Caco-2 (cell line): Measurements from ENCODE around the gene GALNTL6. TPM values are rescaled to one million over a fixed set of nuclear protein-coding genes. Genes with fewer than 3 reads are reported as not detected.

Source experiments
- BruUV-seq: library from RNA; stranded (reverse); fragments of 400-500 nt; replicated peaks from 2 replicates; lab custom pipeline; 2021; lab: Mats Ljungman, UMichigan
- CTCF ChIA-PET: fragments of 300-600 bp; sonication (Branson Sonifier 250); formaldehyde crosslinking; loops from one replicate; lab custom pipeline; 2022; ENCODE audit warnings: antibody characterized with exemption; lab: Charles Lee
- POLR2A ChIA-PET: fragments of 300-600 bp; sonication (Branson Sonifier 250); formaldehyde crosslinking; loops from one replicate; lab custom pipeline; 2022; ENCODE audit warnings: antibody characterized with exemption; lab: Charles Lee
- DNase-seq, 2 experiments: peaks; one replicate each; pipeline versions ENCODE4 v3.0.0 to v3.0.0-alpha.2; 2020 to 2022
- H3K27me3 ChIP-seq: replicated peaks from 2 replicates; pipeline ENCODE4 v1.6.0; 2011; ENCODE audit warnings: low read length; ENCODE audit not compliant: control insufficient read depth, insufficient read depth
- H3K36me3 ChIP-seq: 2 replicates; pipeline ENCODE4 v1.5.1; 2011; ENCODE audit warnings: low read length; ENCODE audit not compliant: control insufficient read depth, insufficient read depth
- H3K4me1 ChIP-seq: fragments of 250-450 bp; sonication (Bioruptor Pico); 2 replicates; pipeline ENCODE4 v1.5.1; 2020; ENCODE audit warnings: mild to moderate bottlenecking
- H3K4me3 ChIP-seq: 2 replicates; pipeline ENCODE4 v1.5.1; 2011; ENCODE audit warnings: low read depth, mild to moderate bottlenecking, control low read depth, low read length
- H3K9me3 ChIP-seq: fragments of 250-450 bp; sonication (Bioruptor Pico); 2 replicates; pipeline ENCODE4 v1.5.1; 2020; ENCODE audit warnings: mild to moderate bottlenecking, moderate library complexity
- H3K27ac Mint-ChIP-seq: one replicate; pipeline ENCODE4 v1.8.0; 2022; ENCODE audit warnings: mixed read lengths; ENCODE audit not compliant: unreplicated experiment
- H3K27me3 Mint-ChIP-seq: one replicate; pipeline ENCODE4 v1.8.0; 2022; ENCODE audit warnings: mixed read lengths; ENCODE audit not compliant: insufficient read depth, unreplicated experiment
- H3K36me3 Mint-ChIP-seq: one replicate; pipeline ENCODE4 v1.8.0; 2022; ENCODE audit warnings: mild to moderate bottlenecking, mixed read lengths; ENCODE audit not compliant: insufficient read depth, unreplicated experiment
- H3K4me1 Mint-ChIP-seq: one replicate; pipeline ENCODE4 v1.8.0; 2022; ENCODE audit warnings: low read depth, mixed read lengths; ENCODE audit not compliant: unreplicated experiment
- H3K4me3 Mint-ChIP-seq: one replicate; pipeline ENCODE4 v1.8.0; 2022; ENCODE audit warnings: mild to moderate bottlenecking, moderate library complexity, mixed read lengths; ENCODE audit not compliant: unreplicated experiment
- H3K9me3 Mint-ChIP-seq: one replicate; pipeline ENCODE4 v1.8.0; 2022; ENCODE audit warnings: mixed read lengths; ENCODE audit not compliant: unreplicated experiment
- CTCF ChIP-seq, 2 experiments: fragments of 200-600 bp in 1 of 2; IDR thresholded peaks; 1 replicate in 1 of 2; 2 replicates in 1 of 2; pipeline versions ENCODE4 v1.5.1 to v1.8.0; 2011 to 2022; ENCODE audit warnings: antibody characterized with exemption in 1 of 2, control low read depth in 1 of 2, inconsistent platforms in 1 of 2, low read depth in 1 of 2, low read length in 1 of 2, mild to moderate bottlenecking in 1 of 2, moderate library complexity in 1 of 2; ENCODE audit not compliant: insufficient read depth in 1 of 2, severe bottlenecking in 1 of 2, unreplicated experiment in 1 of 2
- intact Hi-C: fragments of 100-400 bp; cut with micrococcal nuclease; formaldehyde crosslinking; loops from one replicate; pipeline ENCODE4 v1.10.0; 2022; ENCODE audit not compliant: unreplicated experiment
- total RNA-seq: library from RNA; stranded (reverse); gene quantifications from 2 replicates; pipeline ENCODE4 v1.2.3, GENCODE V29; 2022

GALNTL6 gene
- total RNA-seq, 1 experiment from 2014 or later, result not detected

GRCh38 chr4:172480471-172480870 is 667.3 kb downstream of the GALNTL6 start:
- Mint-ChIP-seq H3K9me3 (peaks cover 10% of the 10 kb centered on the region), H3K4me1 (no peaks in the 10 kb centered on the region), H3K4me3 (no peak overlapping the region), H3K27me3 (no peaks in the 10 kb centered on the region), H3K36me3 (no peaks in the 10 kb centered on the region), H3K27ac (no peak overlapping the region)
- Histone ChIP-seq H3K36me3 (no peaks in the 10 kb centered on the region), H3K9me3 (no peaks in the 10 kb centered on the region), H3K27me3 (no peaks in the 10 kb centered on the region), H3K4me3 (no peak overlapping the region), H3K4me1 (no peaks in the 10 kb centered on the region)
- POLR2A ChIA-PET, result no interaction called here
- intact Hi-C loops, result no loop called here
- no TSS peak for BruUV-seq
- no peak for TF ChIP-seq CTCF (IDR thresholded peaks at IDR 0.05; ENCODE audit: insufficient read depth in 1 of 2, low read depth in 1 of 2, low read length in 1 of 2, severe bottlenecking in 1 of 2, unreplicated experiment in 1 of 2)
- no peak for DNase-seq
- CTCF ChIA-PET, result no interaction called here

- no TSS peak for BruUV-seq
- H3K27ac Mint-ChIP-seq, result no peak overlapping the region
- DNase-seq, result no peak
- Histone ChIP-seq H3K4me1 (no peaks in the 10 kb centered on the region), H3K36me3 (no peaks in the 10 kb centered on the region), H3K9me3 (no peaks in the 10 kb centered on the region), H3K27me3 (no peaks in the 10 kb centered on the region), H3K4me3 (no peak overlapping the region)
- intact Hi-C loops, result no loop called here
- H3K36me3 Mint-ChIP-seq, result no peaks in the 10 kb centered on the region
- no peaks in the 10 kb centered on the region for H3K4me1 Mint-ChIP-seq
- POLR2A ChIA-PET, result no interaction called here
- H3K9me3 Mint-ChIP-seq, result peaks cover 10% of the 10 kb centered on the region
- no peaks in the 10 kb centered on the region for H3K27me3 Mint-ChIP-seq
- TF ChIP-seq CTCF (IDR thresholded peaks at IDR 0.05; ENCODE audit: insufficient read depth in 1 of 2, low read depth in 1 of 2, low read length in 1 of 2, severe bottlenecking in 1 of 2, unreplicated experiment in 1 of 2), result no peak
- no peak overlapping the region for H3K4me3 Mint-ChIP-seq
- CTCF ChIA-PET, result no interaction called here
Measured at GRCh38 chr4:172481802-172482508, 668.8 kb downstream of the GALNTL6 start.

- no TSS peak for BruUV-seq
- Mint-ChIP-seq H3K9me3 (peaks cover 10% of the 10 kb centered on the region), H3K27me3 (no peaks in the 10 kb centered on the region), H3K36me3 (no peaks in the 10 kb centered on the region), H3K4me1 (no peaks in the 10 kb centered on the region), H3K27ac (no peak overlapping the region), H3K4me3 (no peak overlapping the region)
- DNase-seq, result no peak
- Histone ChIP-seq H3K4me1 (no peaks in the 10 kb centered on the region), H3K36me3 (no peaks in the 10 kb centered on the region), H3K9me3 (no peaks in the 10 kb centered on the region), H3K27me3 (no peaks in the 10 kb centered on the region), H3K4me3 (no peak overlapping the region)
- POLR2A ChIA-PET, result no interaction called here
- intact Hi-C loops, result no loop called here
- no peak for TF ChIP-seq CTCF (IDR thresholded peaks at IDR 0.05; ENCODE audit: insufficient read depth in 1 of 2, low read depth in 1 of 2, low read length in 1 of 2, severe bottlenecking in 1 of 2, unreplicated experiment in 1 of 2)
- CTCF ChIA-PET, result no interaction called here
Measured at GRCh38 chr4:172485007-172485406, 671.8 kb downstream of the GALNTL6 start.
